Rectal smooth muscle tissue (tissue), 1 donor: Measurements from ENCODE around the gene SP140.
"Not testable (repeated sequence)": the region's sequence is repeated elsewhere in the genome, so short reads cannot be mapped to it uniquely, and the experiment has no call there.

Source experiments
- H3K27ac ChIP-seq: one replicate; pipeline ENCODE4 v1.7.0; 2013; ENCODE audit warnings: low read depth, low read length, inconsistent platforms
- H3K27me3 ChIP-seq: one replicate; pipeline ENCODE4 v1.7.0; 2013; ENCODE audit warnings: low read length; ENCODE audit not compliant: control insufficient read depth, insufficient read depth
- H3K36me3 ChIP-seq: one replicate; pipeline ENCODE4 v1.7.0; 2013; ENCODE audit warnings: low read length; ENCODE audit not compliant: control insufficient read depth, insufficient read depth
- H3K4me1 ChIP-seq: one replicate; pipeline ENCODE4 v1.7.0; 2013; ENCODE audit warnings: low read length; ENCODE audit not compliant: control insufficient read depth, insufficient read depth
- H3K4me3 ChIP-seq: one replicate; pipeline ENCODE4 v1.7.0; 2013; ENCODE audit warnings: low read length
- H3K9ac ChIP-seq: one replicate; pipeline ENCODE4 v1.7.0; 2013; ENCODE audit warnings: low read length

Gene SP140

DNA sequence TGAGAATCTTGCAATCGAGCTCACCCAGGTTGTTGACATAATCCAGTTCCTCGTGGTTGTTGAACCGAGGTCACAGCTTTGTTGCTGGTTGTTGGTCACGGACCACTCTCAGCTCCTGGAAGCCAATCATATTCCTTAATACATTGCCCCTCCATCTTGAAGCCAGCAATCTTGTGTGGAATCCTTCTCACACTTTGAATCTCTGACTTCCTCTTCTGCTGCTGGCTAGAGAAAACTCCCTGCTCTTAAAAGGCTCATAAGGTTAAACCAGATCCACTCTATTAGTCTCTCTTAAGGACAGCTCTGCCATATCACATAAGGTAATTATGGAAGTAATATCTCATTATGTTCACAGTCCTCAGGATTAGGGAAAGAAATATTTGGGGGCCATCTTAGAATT lies 41.1 kb downstream of the SP140 start:
- Histone ChIP-seq H3K4me3 (no peak overlapping the region), H3K36me3 (no peaks in the 10 kb centered on the region), H3K9ac (no peak overlapping the region), H3K27me3 (no peaks in the 10 kb centered on the region), H3K4me1 (no peaks in the 10 kb centered on the region), H3K27ac (no peak overlapping the region)

DNA sequence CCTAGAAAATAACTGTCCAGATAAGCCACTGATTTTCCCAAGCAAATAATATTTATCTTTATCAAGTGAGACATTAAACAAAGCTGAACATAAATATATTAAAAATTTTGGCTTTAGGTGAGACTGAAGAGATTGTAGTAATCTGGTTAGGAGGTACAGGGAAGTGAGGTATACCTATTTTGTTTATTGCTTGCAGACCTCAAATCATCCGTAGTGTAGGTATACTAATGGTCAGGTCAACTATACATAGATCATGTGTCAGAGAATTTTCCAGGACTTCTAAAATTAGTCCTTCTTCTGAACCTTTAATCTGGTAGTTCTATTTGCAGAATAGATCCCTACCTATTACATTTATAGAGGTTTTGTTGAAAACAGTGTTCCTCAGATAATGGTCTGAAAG lies 41.5 kb downstream of the SP140 start:
- no peak overlapping the region for H3K9ac ChIP-seq
- no peak overlapping the region for H3K27ac ChIP-seq
- no peaks in the 10 kb centered on the region for H3K4me1 ChIP-seq
- no peaks in the 10 kb centered on the region for H3K27me3 ChIP-seq
- H3K4me3 ChIP-seq = no peak overlapping the region
- no peaks in the 10 kb centered on the region for H3K36me3 ChIP-seq

GRCh38 chr2:230267556-230267955 lies 42.0 kb downstream of the SP140 start:
- Histone ChIP-seq H3K27ac (no peak overlapping the region), H3K36me3 (no peaks in the 10 kb centered on the region), H3K4me1 (no peaks in the 10 kb centered on the region), H3K4me3 (no peak overlapping the region), H3K9ac (no peak overlapping the region), H3K27me3 (no peaks in the 10 kb centered on the region)

- H3K4me1 ChIP-seq = no peaks in the 10 kb centered on the region
- H3K9ac ChIP-seq = no peak overlapping the region
- H3K27me3 ChIP-seq = no peaks in the 10 kb centered on the region
- H3K36me3 ChIP-seq = no peaks in the 10 kb centered on the region
- no peak overlapping the region for H3K4me3 ChIP-seq
- no peak overlapping the region for H3K27ac ChIP-seq
Measured at GRCh38 chr2:230268606-230269243, 43.2 kb downstream of the SP140 start.

DNA sequence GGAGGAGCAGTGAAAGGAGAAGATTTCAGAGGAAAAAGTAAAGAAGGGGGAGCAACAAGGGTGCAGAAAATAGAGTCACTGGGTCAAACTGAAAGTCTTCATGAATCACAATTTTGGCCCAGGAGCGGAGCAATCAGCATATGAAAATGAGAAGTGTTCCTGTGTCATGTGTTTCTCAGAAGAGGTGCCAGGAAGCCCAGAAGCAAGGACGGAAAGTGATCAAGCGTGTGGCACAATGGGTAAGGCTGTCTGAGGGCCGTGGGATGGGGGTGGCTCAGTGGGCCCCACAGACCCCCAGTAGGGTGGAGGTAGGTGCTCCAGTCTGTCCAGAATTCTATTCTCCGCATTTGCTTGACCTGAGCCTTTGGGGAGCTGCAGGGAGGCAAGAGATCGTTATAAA lies 44.2 kb downstream of the SP140 start:
- Histone ChIP-seq H3K4me1 (no peaks in the 10 kb centered on the region), H3K36me3 (no peaks in the 10 kb centered on the region), H3K9ac (no peak overlapping the region), H3K27me3 (no peaks in the 10 kb centered on the region), H3K27ac (no peak overlapping the region), H3K4me3 (no peak overlapping the region)

GRCh38 chr2:230282936-230283335 lies 57.4 kb downstream of the SP140 start:
- H3K4me3 ChIP-seq = no peak overlapping the region
- no peak overlapping the region for H3K9ac ChIP-seq
- H3K36me3 ChIP-seq = no peaks in the 10 kb centered on the region
- no peaks in the 10 kb centered on the region for H3K4me1 ChIP-seq
- H3K27ac ChIP-seq = no peak overlapping the region
- no peaks in the 10 kb centered on the region for H3K27me3 ChIP-seq

GRCh38 chr2:230286048-230286447 lies 60.5 kb downstream of the SP140 start:
- H3K4me1 ChIP-seq = no peaks in the 10 kb centered on the region
- no peaks in the 10 kb centered on the region for H3K36me3 ChIP-seq
- H3K27me3 ChIP-seq = no peaks in the 10 kb centered on the region
- no peak overlapping the region for H3K27ac ChIP-seq
- no peak overlapping the region for H3K9ac ChIP-seq
- H3K4me3 ChIP-seq = no peak overlapping the region

- not testable (repeated sequence) for H3K36me3 ChIP-seq, H3K4me3 ChIP-seq, H3K27me3 ChIP-seq, H3K4me1 ChIP-seq, H3K9ac ChIP-seq, H3K27ac ChIP-seq
Measured at GRCh38 chr2:230289311-230289710, 63.8 kb downstream of the SP140 start.

- Histone ChIP-seq H3K27me3 (no peaks in the 10 kb centered on the region), H3K4me3 (no peak overlapping the region), H3K36me3 (no peaks in the 10 kb centered on the region), H3K9ac (no peak overlapping the region), H3K4me1 (no peaks in the 10 kb centered on the region), H3K27ac (no peak overlapping the region)
Measured at GRCh38 chr2:230295192-230295591, 69.7 kb downstream of the SP140 start.

GRCh38 chr2:230296917-230297316 lies 71.4 kb downstream of the SP140 start:
- Histone ChIP-seq H3K9ac (no peak overlapping the region), H3K4me1 (no peaks in the 10 kb centered on the region), H3K4me3 (no peak overlapping the region), H3K27me3 (no peaks in the 10 kb centered on the region), H3K27ac (no peak overlapping the region), H3K36me3 (no peaks in the 10 kb centered on the region)

DNA sequence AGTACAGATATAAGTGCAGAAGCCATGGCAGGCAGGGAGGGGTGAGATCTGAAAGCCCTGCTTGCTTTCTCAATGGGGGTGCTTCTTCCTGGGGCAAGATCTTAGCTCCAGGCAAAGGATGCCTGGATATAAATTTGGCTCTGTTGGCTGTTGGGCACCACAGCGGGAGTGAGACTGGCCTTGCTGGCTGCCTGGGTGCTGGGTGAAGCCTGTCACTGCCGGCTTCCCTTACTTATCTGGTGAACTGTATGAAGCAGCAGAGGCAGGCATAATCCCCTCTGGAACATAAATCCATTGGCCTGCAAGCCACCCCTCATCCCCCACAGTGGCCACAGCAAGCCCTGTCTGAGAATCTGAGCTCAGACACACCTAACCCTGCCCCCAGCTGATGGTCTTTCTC lies 74.1 kb downstream of the SP140 start:
- H3K9ac ChIP-seq = no peak overlapping the region
- H3K27me3 ChIP-seq = no peaks in the 10 kb centered on the region
- no peaks in the 10 kb centered on the region for H3K36me3 ChIP-seq
- H3K4me3 ChIP-seq = no peak overlapping the region
- no peak overlapping the region for H3K27ac ChIP-seq
- H3K4me1 ChIP-seq = no peaks in the 10 kb centered on the region

DNA sequence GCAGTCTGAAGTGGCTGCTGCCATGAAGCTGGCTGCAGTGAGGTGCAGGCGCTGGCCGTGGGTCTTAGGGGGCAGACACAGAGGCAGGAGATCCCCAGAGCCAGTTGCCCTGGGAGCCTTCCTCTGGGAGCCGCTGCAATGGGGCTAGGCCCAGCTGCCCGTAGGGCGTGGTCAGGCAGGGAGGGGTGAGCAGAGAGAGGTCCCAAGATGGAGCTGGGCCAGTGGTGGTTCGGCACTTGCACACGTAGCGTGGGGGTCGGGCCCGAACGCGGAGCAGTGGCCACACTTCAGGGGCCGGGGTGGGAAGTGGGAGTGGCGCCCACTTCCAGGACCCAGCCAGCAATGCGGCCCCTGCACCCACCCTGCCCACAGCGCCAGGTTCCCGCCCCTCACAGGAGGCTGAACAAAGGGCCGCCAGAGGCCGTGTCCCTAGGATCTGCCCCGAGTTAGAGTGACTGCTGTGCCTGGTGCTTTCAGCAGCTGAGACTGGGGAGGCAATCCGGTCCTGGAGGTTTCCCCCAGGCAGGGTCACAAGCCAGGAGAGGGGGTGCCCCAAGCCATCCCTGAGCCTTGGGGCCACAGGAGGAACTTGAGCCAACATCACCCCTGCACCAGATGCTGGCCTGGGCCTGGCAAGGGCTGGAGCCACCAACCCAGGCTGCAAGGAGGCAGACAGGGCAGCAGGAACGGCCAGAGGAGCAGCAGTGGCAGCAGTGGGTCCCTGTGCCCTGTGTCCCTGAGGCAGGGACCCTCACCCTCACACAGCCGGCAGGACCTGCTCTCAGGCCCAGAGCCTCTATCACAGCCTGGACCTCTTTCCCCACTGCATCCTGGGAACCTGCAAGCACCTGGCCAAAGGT lies 80.1 kb downstream of the SP140 start:
- Histone ChIP-seq H3K27me3 (no peaks in the 10 kb centered on the region), H3K9ac (no peak overlapping the region), H3K4me3 (no peak overlapping the region), H3K4me1 (no peaks in the 10 kb centered on the region), H3K36me3 (no peaks in the 10 kb centered on the region), H3K27ac (no peak overlapping the region)

GRCh38 chr2:230306474-230306873 lies 80.9 kb downstream of the SP140 start:
- no peaks in the 10 kb centered on the region for H3K4me1 ChIP-seq

More at GRCh38 chr2:230306474-230306873, 80.9 kb downstream of the SP140 start:
- Histone ChIP-seq H3K36me3 (no peaks in the 10 kb centered on the region), H3K27ac (no peak overlapping the region), H3K4me3 (no peak overlapping the region), H3K9ac (no peak overlapping the region), H3K27me3 (no peaks in the 10 kb centered on the region)
